Lower leg skin (tissue), 4 donors: Measurements from ENCODE around the gene SLC15A5. TPM values are rescaled to one million over a fixed set of nuclear protein-coding genes. Genes with fewer than 3 reads are reported as not detected.

Source experiments
- DNase-seq, 2 donors: peaks; one replicate each; pipeline ENCODE4 v3.0.0-alpha.2; 2019; ENCODE audit warnings: low spot score in 2 of 2
- H3K4me3 ChIP-seq: fragments of 200-600 bp; sonication (generic); 2 replicates; pipeline ENCODE4 v1.5.1; 2017; ENCODE audit warnings: mild to moderate bottlenecking, low read depth; ENCODE audit not compliant: poor library complexity, severe bottlenecking
- CTCF ChIP-seq, 3 donors: fragments of 450-650 bp; IDR thresholded peaks; one replicate each; pipeline ENCODE4 v1.5.1; 2016; ENCODE audit warnings: antibody characterized with exemption in 3 of 3, mild to moderate bottlenecking in 3 of 3, moderate library complexity in 2 of 3
- POLR2A ChIP-seq, 2 donors: fragments of 450-650 bp; IDR thresholded peaks; one replicate each; pipeline ENCODE4 v1.6.1; 2016 to 2017; ENCODE audit warnings: antibody characterized with exemption in 2 of 2, mild to moderate bottlenecking in 1 of 2, moderate library complexity in 1 of 2
- WGBS, 2 donors: methylation state at CpG; one replicate each; pipeline ENCODE4 v1.1.5; 2018; 5-methylcytosine and 5-hydroxymethylcytosine counted together
- intact Hi-C: fragments of 100-400 bp; cut with DNase I; formaldehyde crosslinking; loops from one replicate; pipeline ENCODE4 v1.15.0; 2023; ENCODE audit warnings: low total_unique reads
- total RNA-seq, 4 donors: library from RNA; depleted of rRNA; stranded (reverse); fragments of >200 nt; gene quantifications; one replicate each; pipeline ENCODE4 v1.1.0, GENCODE V29; 2016

The SLC15A5 gene
- total RNA-seq, 4 donors from 2014 or later, result not detected

- intact Hi-C loops, result no loop called here
- H3K4me3 ChIP-seq, result no peak overlapping the region
- no peak for DNase-seq
- TF ChIP-seq POLR2A (IDR thresholded peaks at IDR 0.05), result no peak
- TF ChIP-seq CTCF (IDR thresholded peaks at IDR 0.05), result no peak
- 90 to 93% methylated on average over 2 of the region's 2 CpGs for WGBS, 2 donors
Observed at GRCh38 chr12:16211731-16212130, 65.8 kb downstream of the SLC15A5 start.

GRCh38 chr12:16198884-16199283 is 78.6 kb downstream of the SLC15A5 start:
- WGBS, 2 donors, result 25 to 41% methylated on average over 3 of the region's 3 CpGs
- intact Hi-C loops, result no loop called here
- no peak overlapping the region for H3K4me3 ChIP-seq
- DNase-seq, result no peak
- no peak for TF ChIP-seq POLR2A (IDR thresholded peaks at IDR 0.05)
- TF ChIP-seq CTCF (IDR thresholded peaks at IDR 0.05), result no peak

GRCh38 chr12:16197600-16197999 is 79.9 kb downstream of the SLC15A5 start:
- TF ChIP-seq CTCF (IDR thresholded peaks at IDR 0.05), result no peak
- TF ChIP-seq POLR2A (IDR thresholded peaks at IDR 0.05), result no peak
- intact Hi-C loops, result no loop called here
- WGBS, 2 donors, result 52 to 56% methylated on average over 4 of the region's 4 CpGs
- H3K4me3 ChIP-seq, result no peak overlapping the region
- no peak for DNase-seq

- 45 to 49% methylated on average over 5 of the region's 5 CpGs for WGBS, 2 donors
- DNase-seq, result no peak
- intact Hi-C loops, result no loop called here
- TF ChIP-seq CTCF (IDR thresholded peaks at IDR 0.05), result no peak
- no peak for TF ChIP-seq POLR2A (IDR thresholded peaks at IDR 0.05)
- no peak overlapping the region for H3K4me3 ChIP-seq
Observed at GRCh38 chr12:16189849-16190248, 87.6 kb downstream of the SLC15A5 start.

GRCh38 chr12:16187660-16188059 is 89.8 kb downstream of the SLC15A5 start:
- no peak for TF ChIP-seq CTCF (IDR thresholded peaks at IDR 0.05)
- no peak for TF ChIP-seq POLR2A (IDR thresholded peaks at IDR 0.05)
- DNase-seq, result no peak
- WGBS, 2 donors, result 56 to 69% methylated on average over 8 of the region's 8 CpGs
- intact Hi-C loops, result no loop called here
- no peak overlapping the region for H3K4me3 ChIP-seq

- intact Hi-C loops, result no loop called here
- no peak for DNase-seq
- WGBS, 2 donors, result 66 to 75% methylated on average over 2 of the region's 2 CpGs
- no peak overlapping the region for H3K4me3 ChIP-seq
- no peak for TF ChIP-seq CTCF (IDR thresholded peaks at IDR 0.05)
- no peak for TF ChIP-seq POLR2A (IDR thresholded peaks at IDR 0.05)
Observed at GRCh38 chr12:16184681-16185080, 92.8 kb downstream of the SLC15A5 start.
